Astrocyte (in vitro differentiated cells and primary cell): ENCODE results near the gene SNX2.

Experiments used
- CTCF ChIP-seq: IDR thresholded peaks from 2 replicates; pipeline ENCODE4 v1.5.1; 2011; ENCODE audit warnings: low read depth, mild to moderate bottlenecking, inconsistent platforms, low read length, moderate library complexity; ENCODE audit not compliant: insufficient read depth
- EZH2 ChIP-seq: IDR thresholded peaks from 2 replicates; pipeline ENCODE4 v1.6.1; 2012; ENCODE audit warnings: mild to moderate bottlenecking, low read length, inconsistent platforms; ENCODE audit not compliant: insufficient read depth

- TF ChIP-seq EZH2 (no peak), CTCF (no peak)
Observed at GRCh38 chr5:122753500-122753899, 21.4 kb upstream of the SNX2 start.
